HG03280 (cell line): ENCODE data around the gene PRR36.

ENCODE experiments used
- ATAC-seq: cut with Tn5 transposase; IDR thresholded peaks from one replicate; pipeline ENCODE4 v1.9.1; 2021; ENCODE audit warnings: mild to moderate bottlenecking, moderate library complexity; ENCODE audit not compliant: unreplicated experiment

Gene PRR36

GRCh38 chr19:7846155-7846646, 28.0 kb downstream of the PRR36 start:
- ATAC-seq = no peak

DNA sequence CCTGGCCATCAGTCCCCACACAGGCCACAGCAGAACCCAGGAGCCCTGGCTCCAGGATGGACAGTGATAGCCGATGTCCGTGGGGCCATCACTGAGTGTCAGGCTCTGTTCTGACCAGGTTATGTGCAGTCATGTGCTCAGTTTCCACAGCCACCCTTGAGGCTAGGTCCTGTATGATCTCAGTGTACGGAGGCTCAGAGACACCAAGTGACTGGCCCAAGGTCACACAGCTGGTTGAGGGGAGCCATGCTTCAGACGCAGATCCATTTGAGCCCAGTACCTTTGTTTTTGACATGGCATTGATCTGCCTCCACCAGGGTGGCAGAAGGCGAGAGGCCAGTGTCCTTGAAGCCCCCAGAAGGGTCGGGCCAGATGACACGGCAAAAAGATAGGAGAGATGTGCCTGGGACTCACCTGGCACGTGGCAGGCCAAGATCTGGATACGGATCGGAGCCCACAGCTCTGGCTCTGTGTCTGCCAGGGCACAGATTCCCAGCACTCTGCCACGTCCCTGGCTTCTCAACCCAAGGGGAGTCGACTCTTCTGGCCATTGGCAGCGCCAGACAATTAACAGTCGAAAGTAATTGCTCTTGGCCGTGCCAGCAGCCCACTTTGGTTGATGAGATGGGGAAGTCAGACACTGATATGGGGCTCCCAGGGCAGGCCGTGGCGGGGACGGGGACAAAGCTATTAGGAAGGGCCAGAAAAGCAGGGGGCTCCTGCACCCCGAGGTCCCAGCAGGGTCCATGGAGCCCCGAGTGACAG, 28.6 kb downstream of the PRR36 start:
- no peak for ATAC-seq

DNA sequence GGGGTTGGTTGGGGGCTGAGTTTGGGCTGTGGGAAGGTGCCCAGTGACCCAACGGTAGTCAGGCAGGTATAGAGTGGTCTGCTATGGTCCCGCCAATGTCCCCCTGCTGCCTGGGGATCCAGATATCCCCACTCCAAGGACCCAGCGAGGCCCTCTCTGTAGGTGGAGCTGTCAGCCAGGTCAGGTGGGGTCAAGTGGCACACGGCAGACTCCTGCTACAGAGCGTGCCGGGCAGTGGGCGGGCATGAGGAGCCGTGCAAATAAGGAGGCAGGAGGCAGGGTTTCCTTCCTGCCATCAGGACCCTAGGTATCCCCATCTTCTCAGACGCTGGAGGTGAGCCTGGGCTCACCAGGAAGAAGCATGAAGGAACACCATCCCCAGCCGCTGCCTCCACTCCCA, 29.2 kb downstream of the PRR36 start:
- ATAC-seq = no peak

- ATAC-seq = no peak
Measured at GRCh38 chr19:7844405-7844804, 29.8 kb downstream of the PRR36 start.

- ATAC-seq = no peak
Measured at GRCh38 chr19:7843521-7843920, 30.7 kb downstream of the PRR36 start.

GRCh38 chr19:7842661-7843294, 31.4 kb downstream of the PRR36 start:
- no peak for ATAC-seq

DNA sequence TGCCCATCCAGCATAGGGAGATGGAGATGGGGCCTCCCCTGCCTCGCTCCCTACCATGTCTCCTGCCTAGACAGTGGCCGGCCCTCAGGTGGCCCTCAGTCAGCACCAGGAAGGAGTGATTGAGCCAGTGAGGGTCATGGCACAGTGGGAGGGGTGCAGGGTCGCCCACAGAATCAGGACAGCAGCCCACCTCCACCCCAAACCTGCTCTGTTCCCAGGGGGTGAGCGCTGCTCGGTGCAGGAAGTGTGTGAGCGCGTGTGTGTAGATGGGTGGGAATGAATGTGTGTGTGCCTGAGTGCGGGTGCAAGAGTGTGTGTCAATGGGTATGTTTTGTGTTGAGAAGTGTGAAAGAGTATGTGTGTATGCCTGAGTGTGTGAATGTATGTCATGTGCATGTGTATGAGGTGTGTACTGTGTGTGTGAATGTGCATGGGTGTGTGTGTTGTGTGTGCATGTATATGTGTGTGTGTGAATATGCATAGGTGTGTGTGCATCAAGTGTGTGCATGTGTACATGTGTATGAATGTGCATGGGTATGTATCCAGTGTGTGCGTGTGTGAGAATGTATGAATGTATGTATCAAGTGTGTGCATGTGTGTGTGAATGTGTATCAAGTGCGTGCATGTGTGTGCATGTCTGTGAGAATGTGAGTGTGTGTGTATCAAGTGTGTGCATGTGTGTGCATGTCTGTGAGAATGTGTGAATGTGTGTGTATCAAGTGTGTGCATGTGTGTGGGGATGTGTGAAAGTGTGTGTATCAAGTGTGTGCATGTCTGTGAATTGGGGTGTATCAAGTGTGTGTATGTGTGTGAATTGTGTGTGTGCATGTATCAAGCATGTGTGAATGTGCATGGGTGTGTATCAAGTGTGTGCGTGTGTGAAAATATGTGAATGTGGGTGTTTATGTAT, 32.2 kb downstream of the PRR36 start:
- no peak for ATAC-seq

DNA sequence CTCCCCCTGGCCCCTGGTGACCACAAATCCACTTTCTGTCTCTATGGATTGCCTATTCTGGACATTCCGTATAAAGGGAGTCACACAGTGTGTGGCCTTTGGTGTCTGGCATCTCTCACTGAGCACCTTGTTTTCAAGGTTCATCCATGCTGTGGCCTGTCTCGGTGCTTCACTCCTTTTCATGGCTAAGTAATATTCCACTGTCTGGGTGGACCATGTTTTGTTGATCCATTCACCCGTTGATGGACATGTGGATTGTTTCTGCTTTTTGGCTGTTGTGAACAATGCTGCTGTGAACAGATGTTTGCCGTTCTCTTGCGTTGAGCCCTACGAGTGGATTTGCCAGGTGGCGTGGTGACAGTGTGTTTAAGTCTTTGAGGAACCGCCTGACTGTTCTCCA, 33.6 kb downstream of the PRR36 start:
- ATAC-seq = no peak

DNA sequence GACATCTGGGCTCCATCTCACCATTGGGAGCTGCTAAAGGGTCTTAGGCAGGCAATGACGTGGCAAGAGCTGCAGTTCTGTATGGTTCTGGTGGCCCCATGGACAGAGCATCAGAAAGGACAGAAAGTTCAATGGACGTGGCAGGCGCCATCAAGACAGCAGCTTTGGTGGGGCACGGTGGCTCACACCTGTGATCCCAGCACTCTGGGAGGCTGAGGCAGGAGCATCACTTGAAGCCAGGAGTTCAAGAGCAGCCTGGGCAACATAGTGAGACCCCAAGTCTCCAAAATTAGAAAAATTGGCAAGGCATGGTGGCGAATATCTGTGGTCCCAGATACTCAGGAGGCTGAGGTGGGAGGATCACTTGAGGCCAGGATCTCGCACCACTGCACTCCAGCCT, 34.7 kb downstream of the PRR36 start:
- no peak for ATAC-seq

GRCh38 chr19:7833225-7834099, 40.7 kb downstream of the PRR36 start:
- no peak for ATAC-seq

GRCh38 chr19:7832781-7833180, 41.4 kb downstream of the PRR36 start:
- ATAC-seq = no peak

DNA sequence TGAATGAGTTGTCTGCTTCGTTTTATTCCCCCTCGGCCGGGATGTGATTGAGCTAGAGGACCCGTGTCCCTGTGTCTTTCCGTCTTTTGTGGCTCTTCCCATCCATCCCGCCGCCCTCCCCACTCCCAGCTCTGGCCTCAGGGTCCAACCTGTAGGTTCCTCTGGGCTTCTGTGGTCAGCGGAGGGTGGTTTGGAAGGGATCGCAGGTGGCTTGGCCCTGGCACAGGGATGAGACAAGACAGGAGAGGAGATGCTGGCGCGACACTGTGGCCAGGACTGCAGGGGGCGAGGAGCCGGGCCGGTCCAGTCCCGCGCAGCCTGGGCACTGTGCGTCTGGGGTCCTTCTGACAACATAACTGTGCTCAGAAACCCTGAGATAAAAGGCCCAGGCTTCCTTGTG, 42.2 kb downstream of the PRR36 start:
- ATAC-seq = no peak

- ATAC-seq = no peak
Measured at GRCh38 chr19:7831452-7831851, 42.7 kb downstream of the PRR36 start.

- ATAC-seq = no peak
Measured at GRCh38 chr19:7830823-7831222, 43.4 kb downstream of the PRR36 start.

DNA sequence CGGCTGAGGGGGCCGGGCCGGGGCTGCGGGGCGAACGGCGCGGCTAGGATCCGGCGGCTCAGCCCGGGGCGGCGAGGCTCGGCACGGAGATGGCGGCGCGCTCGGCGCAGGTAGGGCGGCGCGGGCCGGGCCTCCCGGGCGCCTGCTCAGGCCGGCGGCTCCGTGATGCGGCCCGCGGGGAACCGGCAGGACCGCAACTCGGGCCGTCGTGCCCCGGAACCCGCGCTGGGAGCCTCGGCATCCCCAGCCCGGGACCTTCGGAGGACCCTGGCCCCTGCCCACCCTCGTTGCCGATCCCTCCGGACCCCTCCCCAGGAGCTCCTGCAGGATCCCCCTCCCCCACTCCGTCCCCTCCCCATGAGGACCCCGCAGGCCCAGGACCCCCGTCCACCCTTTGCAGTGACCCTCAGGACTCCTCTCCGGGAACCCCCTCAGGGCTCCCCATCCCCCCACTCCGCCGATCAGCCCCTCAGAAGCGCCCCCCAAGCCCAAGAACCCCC, 43.9 kb downstream of the PRR36 start:
- no peak for ATAC-seq

- ATAC-seq = peak; percentile 85
Measured at GRCh38 chr19:7829561-7830271, 44.5 kb downstream of the PRR36 start, which contains the start of gene EVI5L. EVI5L (plus strand) TSS chr19:7830218; CDS start chr19:7846543, 16,325 bp downstream.

DNA sequence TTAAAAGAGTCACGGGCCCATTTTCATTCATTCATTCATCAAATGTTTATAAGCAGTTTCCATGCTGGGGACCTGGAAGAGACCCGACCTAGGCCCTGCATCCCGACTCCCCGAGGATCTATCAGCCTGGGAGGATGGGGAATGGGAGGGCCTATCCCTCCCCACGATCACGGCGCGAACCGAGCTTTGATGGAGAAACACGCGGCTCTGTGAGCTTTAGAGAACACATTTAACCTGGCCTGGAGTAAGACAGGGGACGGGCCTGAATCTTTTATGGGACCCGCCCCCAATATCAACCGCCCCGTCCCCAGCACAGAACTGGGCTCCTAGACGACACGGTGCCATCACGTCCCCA, 45.0 kb downstream of the PRR36 start:
- no peak for ATAC-seq

DNA sequence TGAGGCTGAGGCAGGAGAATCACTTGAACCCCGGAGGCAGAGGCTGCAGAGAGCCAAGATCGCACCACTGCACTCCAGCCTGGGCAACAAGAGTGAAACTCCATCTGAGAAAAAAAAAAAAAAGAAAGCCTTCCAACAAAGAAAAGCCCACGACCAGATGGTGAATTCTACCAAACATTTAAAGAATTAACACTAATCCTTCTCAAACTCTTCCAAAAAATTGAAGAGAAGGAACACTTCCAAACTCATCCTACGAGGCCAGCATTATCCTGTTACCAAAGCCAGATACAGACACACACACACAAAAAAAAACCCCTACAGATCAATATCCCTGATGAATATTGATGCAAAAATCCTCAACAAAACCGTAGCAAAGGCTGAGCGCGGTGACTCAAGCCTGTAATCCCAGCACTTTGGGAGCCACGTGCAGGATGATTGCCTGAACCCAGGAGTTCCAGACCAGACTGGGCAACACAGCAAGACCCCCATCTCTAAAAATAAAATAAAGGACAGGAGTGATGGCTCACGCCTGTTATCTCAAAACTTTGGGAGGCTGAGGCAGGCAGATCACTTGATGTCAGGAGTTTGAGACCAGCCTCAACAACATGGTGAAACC, 50.4 kb downstream of the PRR36 start:
- ATAC-seq = no peak

- no peak for ATAC-seq
Measured at GRCh38 chr19:7822910-7823515, 51.2 kb downstream of the PRR36 start.
